Liver (tissue), 3 donors: ENCODE data around the gene FASTKD1.

Experiments used
- EGR1 ChIP-seq, 2 donors: IDR thresholded peaks; 2 replicates each; pipeline ENCODE4 v1.6.1; 2016 to 2018; ENCODE audit warnings: antibody characterized with exemption in 2 of 2, low read depth in 2 of 2
- FOXA1 ChIP-seq: IDR thresholded peaks from 2 replicates; pipeline ENCODE4 v1.6.1; 2016; ENCODE audit warnings: antibody characterized with exemption
- GABPA ChIP-seq, 2 donors: IDR thresholded peaks in 1 of 2; conservative IDR thresholded peaks in 1 of 2; 2 replicates each; pipeline ENCODE4 v1.6.1; 2016; ENCODE audit warnings: antibody characterized with exemption in 2 of 2, mild to moderate bottlenecking in 1 of 2, moderate library complexity in 1 of 2
- JUND ChIP-seq, 2 donors: IDR thresholded peaks; 2 replicates each; pipeline ENCODE4 v1.6.1; 2016; ENCODE audit warnings: antibody characterized with exemption in 2 of 2
- MAX ChIP-seq: IDR thresholded peaks from 2 replicates; pipeline ENCODE4 v1.6.1; 2016; ENCODE audit warnings: antibody characterized with exemption
- RAD21 ChIP-seq, 2 donors: IDR thresholded peaks; 2 replicates each; pipeline ENCODE4 v1.6.1; 2016; ENCODE audit warnings: antibody characterized with exemption in 2 of 2, mild to moderate bottlenecking in 2 of 2
- RXRA ChIP-seq, 2 donors: IDR thresholded peaks; 2 replicates each; pipeline ENCODE4 v1.6.1; 2017 to 2018; ENCODE audit warnings: antibody characterized with exemption in 2 of 2, mild to moderate bottlenecking in 1 of 2
- SP1 ChIP-seq: IDR thresholded peaks from 2 replicates; pipeline ENCODE4 v1.6.1; 2018; ENCODE audit warnings: antibody characterized with exemption, mild to moderate bottlenecking
- TAF1 ChIP-seq: conservative IDR thresholded peaks from 2 replicates; pipeline ENCODE4 v1.6.1; 2016; ENCODE audit warnings: antibody characterized with exemption, mild to moderate bottlenecking
- YY1 ChIP-seq: IDR thresholded peaks from 2 replicates; pipeline ENCODE4 v1.6.1; 2016; ENCODE audit warnings: antibody characterized with exemption, mild to moderate bottlenecking
- TF ChIP-seq, protein P1 (sequence below): fragments of 150-350 bp; IDR thresholded peaks from 2 replicates; pipeline ENCODE4 v1.5.1; 2017; ENCODE audit warnings: improper control_type of control experiment, low read depth, low read length; ENCODE audit not compliant: missing input control
- TF ChIP-seq, protein P2 (sequence below): IDR thresholded peaks from 2 replicates; pipeline ENCODE4 v1.6.1; 2016; ENCODE audit warnings: antibody characterized with exemption
- TF ChIP-seq, protein P3 (sequence below): IDR thresholded peaks from 2 replicates; pipeline ENCODE4 v1.6.1; 2016; ENCODE audit warnings: antibody characterized with exemption, mild to moderate bottlenecking
- donor health status: healthy.
- donor health status: healthy.

GRCh38 chr2:169609264-169609663, 35.6 kb upstream of the FASTKD1 start:
- TF ChIP-seq, protein P1, sequence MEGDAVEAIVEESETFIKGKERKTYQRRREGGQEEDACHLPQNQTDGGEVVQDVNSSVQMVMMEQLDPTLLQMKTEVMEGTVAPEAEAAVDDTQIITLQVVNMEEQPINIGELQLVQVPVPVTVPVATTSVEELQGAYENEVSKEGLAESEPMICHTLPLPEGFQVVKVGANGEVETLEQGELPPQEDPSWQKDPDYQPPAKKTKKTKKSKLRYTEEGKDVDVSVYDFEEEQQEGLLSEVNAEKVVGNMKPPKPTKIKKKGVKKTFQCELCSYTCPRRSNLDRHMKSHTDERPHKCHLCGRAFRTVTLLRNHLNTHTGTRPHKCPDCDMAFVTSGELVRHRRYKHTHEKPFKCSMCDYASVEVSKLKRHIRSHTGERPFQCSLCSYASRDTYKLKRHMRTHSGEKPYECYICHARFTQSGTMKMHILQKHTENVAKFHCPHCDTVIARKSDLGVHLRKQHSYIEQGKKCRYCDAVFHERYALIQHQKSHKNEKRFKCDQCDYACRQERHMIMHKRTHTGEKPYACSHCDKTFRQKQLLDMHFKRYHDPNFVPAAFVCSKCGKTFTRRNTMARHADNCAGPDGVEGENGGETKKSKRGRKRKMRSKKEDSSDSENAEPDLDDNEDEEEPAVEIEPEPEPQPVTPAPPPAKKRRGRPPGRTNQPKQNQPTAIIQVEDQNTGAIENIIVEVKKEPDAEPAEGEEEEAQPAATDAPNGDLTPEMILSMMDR = no peak
- no peak for TF ChIP-seq YY1
- TF ChIP-seq MAX = no peak
- TF ChIP-seq TAF1 = no peak
- no peak for TF ChIP-seq RAD21 (IDR thresholded peaks at IDR 0.05)
- TF ChIP-seq GABPA (IDR thresholded peaks at IDR 0.05 in 1 of 2, conservative IDR thresholded peaks at IDR 0.05 in 1 of 2) = no peak
- no peak for TF ChIP-seq JUND (IDR thresholded peaks at IDR 0.05)
- TF ChIP-seq, protein P2, sequence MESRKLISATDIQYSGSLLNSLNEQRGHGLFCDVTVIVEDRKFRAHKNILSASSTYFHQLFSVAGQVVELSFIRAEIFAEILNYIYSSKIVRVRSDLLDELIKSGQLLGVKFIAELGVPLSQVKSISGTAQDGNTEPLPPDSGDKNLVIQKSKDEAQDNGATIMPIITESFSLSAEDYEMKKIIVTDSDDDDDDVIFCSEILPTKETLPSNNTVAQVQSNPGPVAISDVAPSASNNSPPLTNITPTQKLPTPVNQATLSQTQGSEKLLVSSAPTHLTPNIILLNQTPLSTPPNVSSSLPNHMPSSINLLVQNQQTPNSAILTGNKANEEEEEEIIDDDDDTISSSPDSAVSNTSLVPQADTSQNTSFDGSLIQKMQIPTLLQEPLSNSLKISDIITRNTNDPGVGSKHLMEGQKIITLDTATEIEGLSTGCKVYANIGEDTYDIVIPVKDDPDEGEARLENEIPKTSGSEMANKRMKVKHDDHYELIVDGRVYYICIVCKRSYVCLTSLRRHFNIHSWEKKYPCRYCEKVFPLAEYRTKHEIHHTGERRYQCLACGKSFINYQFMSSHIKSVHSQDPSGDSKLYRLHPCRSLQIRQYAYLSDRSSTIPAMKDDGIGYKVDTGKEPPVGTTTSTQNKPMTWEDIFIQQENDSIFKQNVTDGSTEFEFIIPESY = no peak
- no peak for TF ChIP-seq FOXA1
- TF ChIP-seq EGR1 (IDR thresholded peaks at IDR 0.05; ENCODE audit: low read depth in 2 of 2) = no peak
- TF ChIP-seq, protein P3, sequence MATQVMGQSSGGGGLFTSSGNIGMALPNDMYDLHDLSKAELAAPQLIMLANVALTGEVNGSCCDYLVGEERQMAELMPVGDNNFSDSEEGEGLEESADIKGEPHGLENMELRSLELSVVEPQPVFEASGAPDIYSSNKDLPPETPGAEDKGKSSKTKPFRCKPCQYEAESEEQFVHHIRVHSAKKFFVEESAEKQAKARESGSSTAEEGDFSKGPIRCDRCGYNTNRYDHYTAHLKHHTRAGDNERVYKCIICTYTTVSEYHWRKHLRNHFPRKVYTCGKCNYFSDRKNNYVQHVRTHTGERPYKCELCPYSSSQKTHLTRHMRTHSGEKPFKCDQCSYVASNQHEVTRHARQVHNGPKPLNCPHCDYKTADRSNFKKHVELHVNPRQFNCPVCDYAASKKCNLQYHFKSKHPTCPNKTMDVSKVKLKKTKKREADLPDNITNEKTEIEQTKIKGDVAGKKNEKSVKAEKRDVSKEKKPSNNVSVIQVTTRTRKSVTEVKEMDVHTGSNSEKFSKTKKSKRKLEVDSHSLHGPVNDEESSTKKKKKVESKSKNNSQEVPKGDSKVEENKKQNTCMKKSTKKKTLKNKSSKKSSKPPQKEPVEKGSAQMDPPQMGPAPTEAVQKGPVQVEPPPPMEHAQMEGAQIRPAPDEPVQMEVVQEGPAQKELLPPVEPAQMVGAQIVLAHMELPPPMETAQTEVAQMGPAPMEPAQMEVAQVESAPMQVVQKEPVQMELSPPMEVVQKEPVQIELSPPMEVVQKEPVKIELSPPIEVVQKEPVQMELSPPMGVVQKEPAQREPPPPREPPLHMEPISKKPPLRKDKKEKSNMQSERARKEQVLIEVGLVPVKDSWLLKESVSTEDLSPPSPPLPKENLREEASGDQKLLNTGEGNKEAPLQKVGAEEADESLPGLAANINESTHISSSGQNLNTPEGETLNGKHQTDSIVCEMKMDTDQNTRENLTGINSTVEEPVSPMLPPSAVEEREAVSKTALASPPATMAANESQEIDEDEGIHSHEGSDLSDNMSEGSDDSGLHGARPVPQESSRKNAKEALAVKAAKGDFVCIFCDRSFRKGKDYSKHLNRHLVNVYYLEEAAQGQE = no peak
- no peak for TF ChIP-seq SP1
- no peak for TF ChIP-seq RXRA (IDR thresholded peaks at IDR 0.05)
